ENCODE data around the gene TCP11L2. TPM values are rescaled to one million over a fixed set of nuclear protein-coding genes. Genes with fewer than 3 reads are reported as not detected.

The TCP11L2 gene
- total and polyA plus RNA-seq, 2 of the 4 experiments (the other 2 are of a cell fraction) = 7.3 to 32.8 TPM

- Histone ChIP-seq H3K27me3 (ENCODE audit: control insufficient read depth, insufficient read depth, low read length) (no peaks in the 10 kb centered on the region), H3K14ac (replicated peaks; ENCODE audit: low read depth, low read length) (no peak overlapping the region), H3K23ac (ENCODE audit: low read depth, low read length) (no peak overlapping the region), H4K8ac (ENCODE audit: low read depth in 2 of 2, low read length in 2 of 2) (no peak overlapping the region), H3K56ac (ENCODE audit: extremely low read depth, insufficient read depth, low read length) (no peak overlapping the region), H2BK120ac (ENCODE audit: low read depth, low read length) (no peak overlapping the region), H2AK9ac (replicated peaks; ENCODE audit: low read depth, low read length, poor library complexity) (no peak overlapping the region), H4K91ac (ENCODE audit: insufficient read depth, low read depth, low read length) (no peak overlapping the region), H2BK15ac (ENCODE audit: low read depth, low read length) (no peak overlapping the region), H3K4me2 (ENCODE audit: low read depth, low read length) (no peak overlapping the region), H3K4ac (ENCODE audit: low read depth, low read length) (no peak overlapping the region), H2AFZ (replicated peaks; ENCODE audit: low read length, poor library complexity) (no peak overlapping the region), H3K4me3 (ENCODE audit: insufficient read depth, low read depth, low read length) (no peak overlapping the region), H3K9me3 (ENCODE audit: control insufficient read depth, insufficient read depth, low read length) (no peaks in the 10 kb centered on the region), H2AK5ac (ENCODE audit: low read depth, low read length) (no peak overlapping the region), H2BK5ac (ENCODE audit: low read depth, low read length, poor library complexity, severe bottlenecking) (no peak overlapping the region), H4K5ac (ENCODE audit: low read depth, low read length) (no peak overlapping the region), H3K9me1 (ENCODE audit: insufficient read depth, low read length) (no peaks in the 10 kb centered on the region), H3K27ac (ENCODE audit: insufficient read depth, low read length) (no peak overlapping the region), H3K4me1 (ENCODE audit: control insufficient read depth, insufficient read depth, low read length) (no peaks in the 10 kb centered on the region), H3K79me1 (ENCODE audit: low read depth in 1 of 2, low read length in 2 of 2) (peaks cover 0 to 4% of the 10 kb centered on the region in 2 experiments; a peak in 2 of 4 replicates), H4K20me1 (ENCODE audit: insufficient read depth, low read length) (no peaks in the 10 kb centered on the region), H3K18ac (ENCODE audit: low read depth, low read length) (no peak overlapping the region), H3K9ac (ENCODE audit: low read depth, low read length) (no peak overlapping the region), H3K36me3 (ENCODE audit: control insufficient read depth, insufficient read depth, low read length) (peaks cover 10% of the 10 kb centered on the region; the same call in 1 of the 2 replicates), H2BK20ac (ENCODE audit: low read depth, low read length) (no peak overlapping the region)
- no peak for TF ChIP-seq MXI1 (IDR thresholded peaks at IDR 0.05; ENCODE audit: borderline replicate concordance, low read depth, low read length)
- no peak for TF ChIP-seq RCOR1 (IDR thresholded peaks at IDR 0.05; ENCODE audit: insufficient replicate concordance, low read length)
- no peak for TF ChIP-seq FOS (IDR thresholded peaks at IDR 0.05; ENCODE audit: low read depth, low read length)
- TF ChIP-seq BHLHE40 (IDR thresholded peaks at IDR 0.05; ENCODE audit: low read depth, low read length) = no peak
- TF ChIP-seq CHD1 (IDR thresholded peaks at IDR 0.05; ENCODE audit: low read depth, low read length) = no peak
- TF ChIP-seq CTCF (conservative IDR thresholded peaks at IDR 0.05; ENCODE audit: low read depth, low read length) = no peak
- no peak for TF ChIP-seq RAD21 (IDR thresholded peaks at IDR 0.05; ENCODE audit: low read length)
- TF ChIP-seq SMC3 (IDR thresholded peaks at IDR 0.05; ENCODE audit: low read depth, low read length) = no peak
- no peak for TF ChIP-seq NFE2L2 (IDR thresholded peaks at IDR 0.05; ENCODE audit: low read depth, low read length)
- no peak for TF ChIP-seq POLR2A (IDR thresholded peaks at IDR 0.05; ENCODE audit: low read depth, low read length)
- ATAC-seq (ENCODE audit: low read depth) (no peak), DNase-seq (no peak)
- dilution Hi-C loops (cut with HindIII; ENCODE audit: low sequenced_read_pairs, unreplicated experiment) = loop anchor here (25.0 kb wide), 1 partner anchor 523 kb away; no protein-coding TSS in a partner anchor
- ChIA-PET CTCF (interaction anchor here (0.7 kb wide), 1 partner anchor 446 kb away, joined by 3 read pairs; no protein-coding TSS in a partner anchor), POLR2A (ENCODE audit: unreplicated experiment) (no interaction called here)
- 100% methylated on average over 1 of the region's 4 CpGs; no CpG with 5 or more reads in 1 of the 2 experiments for WGBS, 2 experiments (ENCODE audit: extremely low coverage in 2 of 2, insufficient read length in 1 of 2)
- in situ Hi-C loops (cut with MboI; ENCODE audit: low sequenced_read_pairs) = loop anchor here (5.0 to 10.0 kb wide), 2 partner anchors 456 to 528 kb away; no protein-coding TSS in a partner anchor
- intact Hi-C loops (cut with micrococcal nuclease) = loop anchor here (5.0 kb wide), 1 partner anchor 473 kb away; no protein-coding TSS in a partner anchor
- BruUV-seq (replicated peaks) = no TSS peak
These were observed 86.6 kb downstream of the TCP11L2 start for GRCh38 chr12:106389151-106389550.

All from IMR-90 (cell line).